Measurements from ENCODE around the gene PLCB1.

PLCB1 gene

DNA sequence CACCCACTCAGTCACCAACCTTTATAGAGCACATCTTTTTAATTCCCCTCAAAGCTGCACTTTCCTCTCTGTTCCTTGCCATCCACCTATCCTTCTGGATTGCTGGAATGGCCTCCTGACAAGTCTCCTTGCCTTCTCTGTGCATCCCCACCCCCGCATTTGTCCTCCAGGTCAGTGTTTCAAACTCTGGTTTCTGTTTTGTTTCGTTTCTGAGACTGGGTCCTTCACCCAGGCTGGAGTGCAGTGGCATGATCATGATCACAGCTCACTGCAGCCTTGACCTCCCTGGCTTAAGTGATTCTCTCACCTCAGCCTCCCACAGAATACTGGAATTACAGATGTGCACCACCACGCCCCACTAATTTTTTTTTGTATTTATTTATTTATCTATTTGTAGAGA is 96.2 kb downstream of the PLCB1 start:
- TF ChIP-seq, protein P1, sequence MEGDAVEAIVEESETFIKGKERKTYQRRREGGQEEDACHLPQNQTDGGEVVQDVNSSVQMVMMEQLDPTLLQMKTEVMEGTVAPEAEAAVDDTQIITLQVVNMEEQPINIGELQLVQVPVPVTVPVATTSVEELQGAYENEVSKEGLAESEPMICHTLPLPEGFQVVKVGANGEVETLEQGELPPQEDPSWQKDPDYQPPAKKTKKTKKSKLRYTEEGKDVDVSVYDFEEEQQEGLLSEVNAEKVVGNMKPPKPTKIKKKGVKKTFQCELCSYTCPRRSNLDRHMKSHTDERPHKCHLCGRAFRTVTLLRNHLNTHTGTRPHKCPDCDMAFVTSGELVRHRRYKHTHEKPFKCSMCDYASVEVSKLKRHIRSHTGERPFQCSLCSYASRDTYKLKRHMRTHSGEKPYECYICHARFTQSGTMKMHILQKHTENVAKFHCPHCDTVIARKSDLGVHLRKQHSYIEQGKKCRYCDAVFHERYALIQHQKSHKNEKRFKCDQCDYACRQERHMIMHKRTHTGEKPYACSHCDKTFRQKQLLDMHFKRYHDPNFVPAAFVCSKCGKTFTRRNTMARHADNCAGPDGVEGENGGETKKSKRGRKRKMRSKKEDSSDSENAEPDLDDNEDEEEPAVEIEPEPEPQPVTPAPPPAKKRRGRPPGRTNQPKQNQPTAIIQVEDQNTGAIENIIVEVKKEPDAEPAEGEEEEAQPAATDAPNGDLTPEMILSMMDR (conservative IDR thresholded peaks at IDR 0.05; ENCODE audit: low read depth, low read length), result no peak
- Histone ChIP-seq H3K4me3 (IDR thresholded peaks at IDR 0.05; ENCODE audit: insufficient read depth, low read depth, low read length) (no peak overlapping the region), H3K27ac (no peak overlapping the region), H3K4me1 (ENCODE audit: low read depth, poor library complexity, severe bottlenecking) (no peaks in the 10 kb centered on the region), H2AFZ (ENCODE audit: low read depth) (no peak overlapping the region), H3K36me3 (ENCODE audit: insufficient read depth) (no peaks in the 10 kb centered on the region), H3K4me2 (no peak overlapping the region), H3K79me2 (ENCODE audit: insufficient read depth, low read depth) (no peaks in the 10 kb centered on the region), H3K27me3 (ENCODE audit: insufficient read depth, low read depth) (no peaks in the 10 kb centered on the region), H3K9ac (no peak overlapping the region), H4K20me1 (ENCODE audit: insufficient read depth) (no peaks in the 10 kb centered on the region)

DNA sequence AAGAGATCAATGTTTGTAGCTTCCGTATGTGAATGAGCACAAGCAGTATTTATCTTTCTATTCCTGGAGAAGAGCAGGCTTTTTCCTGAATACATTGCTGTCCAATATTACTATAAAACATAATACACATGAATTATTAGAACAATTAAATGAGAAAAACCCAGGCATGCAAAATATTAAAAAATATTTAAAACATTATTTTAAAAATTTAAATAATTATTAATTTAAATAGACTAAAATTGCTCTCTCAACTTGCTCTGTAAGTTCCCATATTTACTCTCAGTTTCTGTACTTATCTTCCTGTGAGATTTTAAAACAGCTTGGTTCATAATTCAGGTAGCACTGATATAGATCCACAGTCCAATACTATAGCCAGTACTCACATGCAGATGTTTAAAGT is 97.0 kb downstream of the PLCB1 start:
- H3K4me1 ChIP-seq (ENCODE audit: low read depth, poor library complexity, severe bottlenecking), result no peaks in the 10 kb centered on the region
- H3K4me2 ChIP-seq, result no peak overlapping the region
- H3K27ac ChIP-seq, result no peak overlapping the region
- no peak overlapping the region for H2AFZ ChIP-seq (ENCODE audit: low read depth)
- no peaks in the 10 kb centered on the region for H4K20me1 ChIP-seq (ENCODE audit: insufficient read depth)
- TF ChIP-seq, protein P1 (conservative IDR thresholded peaks at IDR 0.05; ENCODE audit: low read depth, low read length), result no peak
- no peaks in the 10 kb centered on the region for H3K36me3 ChIP-seq (ENCODE audit: insufficient read depth)
- H3K27me3 ChIP-seq (ENCODE audit: insufficient read depth, low read depth), result no peaks in the 10 kb centered on the region
- H3K9ac ChIP-seq, result no peak overlapping the region
- H3K79me2 ChIP-seq (ENCODE audit: insufficient read depth, low read depth), result no peaks in the 10 kb centered on the region
- no peak overlapping the region for H3K4me3 ChIP-seq (IDR thresholded peaks at IDR 0.05; ENCODE audit: insufficient read depth, low read depth, low read length)

DNA sequence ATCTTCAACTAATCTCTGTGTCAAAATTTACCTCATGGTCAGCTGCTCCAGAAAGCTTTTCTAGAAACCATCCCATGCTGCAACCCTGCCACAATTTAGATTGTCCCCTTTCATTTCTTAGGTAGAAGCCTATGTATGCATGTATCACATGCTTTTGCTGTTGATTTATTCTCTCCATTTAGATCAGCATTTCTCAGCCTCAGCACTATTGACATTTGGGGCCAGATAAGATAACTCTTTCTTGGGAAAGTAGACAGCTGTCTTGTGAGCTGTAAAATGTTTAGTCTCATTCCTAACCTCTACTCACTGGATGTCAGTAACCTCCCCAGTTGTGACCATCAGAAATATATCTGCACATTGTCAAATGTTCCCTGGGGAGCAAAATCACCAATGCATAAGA is 99.0 kb downstream of the PLCB1 start:
- no peak overlapping the region for H3K4me2 ChIP-seq
- H3K27ac ChIP-seq, result no peak overlapping the region

DNA sequence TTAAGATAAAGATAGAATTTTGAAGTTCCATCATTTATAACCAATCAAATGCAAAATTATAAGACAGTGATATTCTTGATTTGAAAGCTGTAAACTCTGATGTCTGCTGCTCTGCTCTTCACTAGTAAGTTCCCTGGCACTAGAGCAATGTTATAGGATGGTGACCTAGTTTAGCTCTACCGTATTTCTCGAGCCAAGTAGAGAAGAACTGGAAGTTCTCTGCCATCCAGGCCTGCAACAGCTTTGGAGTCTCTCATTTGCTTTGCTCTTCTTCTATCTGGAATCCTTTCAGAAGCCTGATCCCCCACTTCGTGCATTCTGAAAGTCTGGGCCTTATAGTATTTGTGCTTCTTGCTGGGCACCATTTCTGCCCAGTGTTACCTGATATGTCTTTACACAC is 100.3 kb downstream of the PLCB1 start:
- no peaks in the 10 kb centered on the region for H3K4me1 ChIP-seq (ENCODE audit: low read depth, poor library complexity, severe bottlenecking)
- no peak overlapping the region for H2AFZ ChIP-seq (ENCODE audit: low read depth)
- no peak overlapping the region for H3K4me2 ChIP-seq
- no peak overlapping the region for H3K27ac ChIP-seq
- H3K36me3 ChIP-seq (ENCODE audit: insufficient read depth), result no peaks in the 10 kb centered on the region
- H4K20me1 ChIP-seq (ENCODE audit: insufficient read depth), result no peaks in the 10 kb centered on the region
- H3K9ac ChIP-seq, result no peak overlapping the region
- no peaks in the 10 kb centered on the region for H3K27me3 ChIP-seq (ENCODE audit: insufficient read depth, low read depth)
- no peak overlapping the region for H3K4me3 ChIP-seq (IDR thresholded peaks at IDR 0.05; ENCODE audit: insufficient read depth, low read depth, low read length)
- TF ChIP-seq, protein P1 (conservative IDR thresholded peaks at IDR 0.05; ENCODE audit: low read depth, low read length), result no peak
- H3K79me2 ChIP-seq (ENCODE audit: insufficient read depth, low read depth), result no peaks in the 10 kb centered on the region

More for the DNA sequence above, 99.0 kb downstream of the PLCB1 start:
- no peaks in the 10 kb centered on the region for H3K36me3 ChIP-seq (ENCODE audit: insufficient read depth)
- H3K4me1 ChIP-seq (ENCODE audit: low read depth, poor library complexity, severe bottlenecking), result no peaks in the 10 kb centered on the region
- H3K79me2 ChIP-seq (ENCODE audit: insufficient read depth, low read depth), result no peaks in the 10 kb centered on the region
- TF ChIP-seq, protein P1 (conservative IDR thresholded peaks at IDR 0.05; ENCODE audit: low read depth, low read length), result no peak
- no peaks in the 10 kb centered on the region for H3K27me3 ChIP-seq (ENCODE audit: insufficient read depth, low read depth)
- no peak overlapping the region for H3K4me3 ChIP-seq (IDR thresholded peaks at IDR 0.05; ENCODE audit: insufficient read depth, low read depth, low read length)
- H3K9ac ChIP-seq, result no peak overlapping the region
- H2AFZ ChIP-seq (ENCODE audit: low read depth), result no peak overlapping the region
- no peaks in the 10 kb centered on the region for H4K20me1 ChIP-seq (ENCODE audit: insufficient read depth)

Measured in KMS-11 (cell line).